ENCODE measurements around the gene TERF2IP.

Gene TERF2IP

DNA sequence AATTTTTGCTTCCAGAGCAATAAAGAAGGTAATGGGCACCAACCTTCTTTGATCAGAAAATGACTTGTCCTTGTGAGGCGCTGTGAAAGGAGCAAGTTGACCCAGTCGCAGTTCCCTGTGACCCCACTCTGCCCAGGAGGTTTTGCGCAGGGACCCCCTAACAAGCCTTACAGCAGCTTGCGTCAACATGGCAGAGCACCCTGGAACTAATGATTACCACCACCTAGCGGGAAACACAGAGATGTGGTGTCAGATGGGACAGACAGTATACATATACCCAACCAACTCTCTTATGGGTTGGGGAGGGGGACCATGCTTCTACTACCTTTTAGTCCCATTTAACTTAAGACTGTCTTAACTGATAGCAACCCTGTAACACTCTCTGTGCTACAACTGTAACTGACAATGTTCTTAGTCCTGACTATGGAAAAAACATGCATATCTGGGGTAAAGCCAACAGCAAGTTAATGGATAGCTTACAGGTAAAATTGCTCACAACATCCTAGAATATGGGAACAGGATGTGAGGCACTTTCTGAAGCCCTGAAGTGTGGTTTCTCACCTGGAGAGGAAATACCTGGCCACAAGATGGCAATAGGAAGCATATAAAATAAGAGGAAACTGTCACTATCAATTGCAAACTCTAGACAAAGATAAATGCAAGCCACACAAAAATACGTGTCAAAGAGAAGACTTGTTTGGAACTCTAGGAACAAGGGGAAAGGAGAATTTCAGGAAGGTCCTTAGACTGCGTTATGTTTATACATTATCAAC is 3.1 kb upstream of the TERF2IP start:
- DNase-seq, result no peak

GRCh38 chr16:75647112-75647491 is 471 bp upstream of the TERF2IP start:
- DNase-seq, result no peak

GRCh38 chr16:75648265-75649076 is 898 bp downstream of the TERF2IP start:
- DNase-seq, result peak; percentile 85

GRCh38 chr16:75653922-75654321 is 6.3 kb downstream of the TERF2IP start:
- DNase-seq, result no peak

- DNase-seq, result no peak
Observed at GRCh38 chr16:75658175-75658574, 10.6 kb downstream of the TERF2IP start.

DNA sequence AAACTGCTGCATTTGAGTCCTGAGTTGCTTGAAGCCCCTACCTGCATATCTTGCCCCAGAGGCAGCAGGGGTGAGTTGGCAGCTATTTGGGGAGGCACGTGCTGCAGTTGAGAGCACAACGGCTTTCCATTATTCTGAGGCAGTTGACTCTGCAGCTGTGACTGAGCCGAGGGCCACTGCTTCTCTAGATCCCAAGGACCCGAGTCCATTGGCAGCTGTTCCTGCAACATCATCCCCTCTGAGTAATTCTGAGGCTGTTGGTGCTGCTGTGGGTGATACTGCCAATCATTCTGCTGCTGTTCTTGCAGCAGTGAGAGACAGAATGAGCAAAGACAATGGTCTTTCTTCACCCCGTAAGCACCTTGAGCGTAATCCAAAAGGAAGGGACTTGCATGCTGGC is 12.7 kb downstream of the TERF2IP start:
- no peak for DNase-seq

- DNase-seq, result no peak
Observed at GRCh38 chr16:75660726-75661302, 13.2 kb downstream of the TERF2IP start.

DNA sequence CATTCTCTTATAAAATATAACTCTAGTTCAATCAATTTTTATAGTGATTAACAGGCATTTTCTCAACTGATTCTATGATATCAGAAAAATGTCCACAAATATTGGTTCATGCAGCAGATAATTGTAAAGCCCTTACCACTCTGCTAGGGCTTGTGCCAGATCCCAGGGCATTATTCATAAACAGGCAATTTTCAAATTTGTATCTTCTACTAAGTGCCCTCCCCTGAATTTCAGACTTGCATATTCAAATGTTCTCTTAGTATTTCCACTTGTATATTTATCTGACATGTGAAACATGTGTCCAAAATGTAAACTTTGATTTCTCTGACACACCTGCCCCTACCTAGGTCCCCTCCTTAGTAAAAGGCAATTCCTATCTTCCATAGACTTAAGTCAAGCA is 19.9 kb downstream of the TERF2IP start:
- DNase-seq, result no peak

- DNase-seq, result no peak
Observed at GRCh38 chr16:75676909-75677308, 29.3 kb downstream of the TERF2IP start, which contains the start of gene CPHXL2. Gene CPHXL2 (minus strand): TSS chr16:75677009. CDS start chr16:75676999, 10 bp downstream.

DNA sequence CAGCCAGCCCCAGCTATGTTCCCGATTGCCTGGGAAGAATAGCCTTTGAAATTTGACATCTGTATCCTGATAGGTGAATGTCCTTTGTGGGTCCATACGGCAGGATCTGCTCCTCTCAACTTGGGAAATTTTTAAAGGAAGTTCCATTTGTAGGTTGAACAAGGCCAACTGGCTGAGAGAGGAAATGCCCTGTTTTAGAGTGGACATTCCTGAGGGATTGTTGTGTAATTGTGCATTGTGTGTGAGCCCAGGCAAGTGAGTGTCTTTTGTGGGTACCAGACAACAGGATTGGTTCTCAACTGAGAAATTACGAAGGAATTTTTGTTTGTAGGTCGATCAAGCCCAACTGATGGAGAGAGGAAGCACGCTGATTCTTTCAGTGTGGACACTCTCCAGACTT is 31.8 kb downstream of the TERF2IP start:
- no peak for DNase-seq

DNA sequence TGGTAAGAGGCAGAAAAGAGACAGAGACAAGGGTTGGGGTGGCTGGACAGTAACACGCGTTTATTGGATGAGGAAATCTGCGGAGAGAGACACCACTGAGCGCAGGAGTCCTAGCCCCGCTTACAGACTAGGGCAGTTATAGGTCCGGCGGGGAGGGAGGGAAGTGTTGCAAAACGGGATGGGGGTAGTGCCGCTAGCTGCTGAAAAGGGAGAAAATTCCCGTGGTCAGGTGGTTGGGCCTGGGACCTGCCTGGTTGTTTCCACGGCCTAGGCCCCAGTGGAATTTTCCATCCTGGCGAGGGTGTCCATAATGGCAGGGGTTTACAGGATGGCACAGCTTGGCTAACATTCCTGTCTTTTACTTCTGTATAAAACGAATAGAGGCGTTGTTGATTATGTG is 34.7 kb downstream of the TERF2IP start:
- no peak for DNase-seq

- DNase-seq, result no peak
Observed at GRCh38 chr16:75687361-75687760, 39.8 kb downstream of the TERF2IP start.

GRCh38 chr16:75695708-75696107 is 48.1 kb downstream of the TERF2IP start:
- peak; percentile 33 for DNase-seq

- DNase-seq, result no peak
Observed at GRCh38 chr16:75697571-75697970, 50.0 kb downstream of the TERF2IP start.

DNA sequence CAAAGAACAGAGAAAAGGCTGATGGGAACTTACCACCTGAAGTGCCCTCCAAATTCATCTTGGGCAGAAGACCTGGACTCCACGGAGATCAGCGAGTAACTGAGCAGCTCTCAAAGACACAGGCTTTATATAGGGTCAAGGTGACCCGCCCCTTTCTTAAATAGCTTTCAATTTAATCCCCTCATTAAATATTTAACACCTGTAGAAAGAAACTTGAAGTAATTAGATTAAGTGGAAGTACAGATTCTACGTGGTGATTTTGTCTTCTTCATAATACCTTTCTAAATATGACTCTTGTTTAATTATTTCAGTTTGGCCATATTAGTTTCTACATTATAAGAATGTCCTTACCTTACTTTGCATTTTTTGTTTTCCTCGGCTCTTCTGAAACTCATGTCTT is 53.8 kb downstream of the TERF2IP start, which contains the start of gene DUXB:
TSS of gene DUXB (minus strand) at position 101 of the 400 bp plus-strand sequence. CDS start at position 58, 43 bp downstream.
- DNase-seq, result no peak

GRCh38 chr16:75702242-75702641 is 54.7 kb downstream of the TERF2IP start:
- DNase-seq, result no peak

- no peak for DNase-seq
Observed at GRCh38 chr16:75703306-75703705, 55.7 kb downstream of the TERF2IP start.

Data from RPMI8226 (cell line).